Neural crest cell (in vitro differentiated cells): ENCODE measurements around the gene GPR150. TPM values are rescaled to one million over a fixed set of nuclear protein-coding genes. Genes with fewer than 3 reads are reported as not detected.

Experiments
- DNase-seq: peaks from one replicate; pipeline ENCODE4 v3.0.0; 2021; ENCODE audit warnings: low read depth, mixed read lengths, low spot score
- H3K27ac Mint-ChIP-seq: one replicate; pipeline ENCODE4 v1.8.0; 2021; ENCODE audit warnings: mild to moderate bottlenecking, mixed read lengths; ENCODE audit not compliant: unreplicated experiment
- H3K27me3 Mint-ChIP-seq: 2 replicates; pipeline ENCODE4 v1.8.0; 2021; ENCODE audit warnings: low read depth, mild to moderate bottlenecking, mixed read lengths
- H3K36me3 Mint-ChIP-seq: 2 replicates; pipeline ENCODE4 v1.8.0; 2021; ENCODE audit warnings: low read depth, mild to moderate bottlenecking, mixed read lengths
- H3K4me1 Mint-ChIP-seq: 2 replicates; pipeline ENCODE4 v1.8.0; 2021; ENCODE audit warnings: mixed read lengths
- H3K4me3 Mint-ChIP-seq: one replicate; pipeline ENCODE4 v1.8.0; 2021; ENCODE audit warnings: mild to moderate bottlenecking, mixed read lengths
- H3K9me3 Mint-ChIP-seq: 2 replicates; pipeline ENCODE4 v1.8.0; 2021; ENCODE audit warnings: mixed read lengths
- total RNA-seq: library from RNA; stranded (reverse); gene quantifications from 2 replicates; pipeline ENCODE4 v1.2.1, GENCODE V29; 2021
- TF ChIP-seq, protein P1 (sequence below): fragments of 200-600 bp; sonication (generic); conservative IDR thresholded peaks from 2 replicates; pipeline ENCODE4 v1.5.0; 2021; ENCODE audit warnings: antibody characterized with exemption, mild to moderate bottlenecking

GPR150 gene
- total RNA-seq, 1 donor from 2014 or later, result not detected

DNA sequence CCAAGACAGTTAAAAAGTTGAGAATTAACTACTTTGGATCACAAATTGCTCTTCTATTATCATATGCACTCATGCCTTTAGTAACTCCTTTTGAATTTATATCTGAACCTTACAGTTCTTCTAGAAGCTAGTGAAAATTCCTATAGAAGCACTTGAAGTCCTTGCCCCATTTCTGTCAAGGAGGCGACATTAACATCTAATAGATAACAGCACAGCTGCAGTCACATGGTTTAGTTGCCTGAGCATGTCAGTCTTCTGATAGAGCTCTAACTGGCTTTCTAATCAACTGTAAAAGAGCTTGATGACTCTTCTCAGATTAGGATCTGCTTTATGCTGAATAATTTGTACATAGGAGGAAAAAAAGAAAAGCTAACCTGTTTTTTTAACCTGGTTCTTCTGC is 35.7 kb downstream of the GPR150 start:
- TF ChIP-seq, protein P1, sequence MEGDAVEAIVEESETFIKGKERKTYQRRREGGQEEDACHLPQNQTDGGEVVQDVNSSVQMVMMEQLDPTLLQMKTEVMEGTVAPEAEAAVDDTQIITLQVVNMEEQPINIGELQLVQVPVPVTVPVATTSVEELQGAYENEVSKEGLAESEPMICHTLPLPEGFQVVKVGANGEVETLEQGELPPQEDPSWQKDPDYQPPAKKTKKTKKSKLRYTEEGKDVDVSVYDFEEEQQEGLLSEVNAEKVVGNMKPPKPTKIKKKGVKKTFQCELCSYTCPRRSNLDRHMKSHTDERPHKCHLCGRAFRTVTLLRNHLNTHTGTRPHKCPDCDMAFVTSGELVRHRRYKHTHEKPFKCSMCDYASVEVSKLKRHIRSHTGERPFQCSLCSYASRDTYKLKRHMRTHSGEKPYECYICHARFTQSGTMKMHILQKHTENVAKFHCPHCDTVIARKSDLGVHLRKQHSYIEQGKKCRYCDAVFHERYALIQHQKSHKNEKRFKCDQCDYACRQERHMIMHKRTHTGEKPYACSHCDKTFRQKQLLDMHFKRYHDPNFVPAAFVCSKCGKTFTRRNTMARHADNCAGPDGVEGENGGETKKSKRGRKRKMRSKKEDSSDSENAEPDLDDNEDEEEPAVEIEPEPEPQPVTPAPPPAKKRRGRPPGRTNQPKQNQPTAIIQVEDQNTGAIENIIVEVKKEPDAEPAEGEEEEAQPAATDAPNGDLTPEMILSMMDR, result no peak
- Mint-ChIP-seq H3K27me3 (no peaks in the 10 kb centered on the region), H3K36me3 (no peaks in the 10 kb centered on the region), H3K9me3 (no peaks in the 10 kb centered on the region), H3K27ac (no peak overlapping the region), H3K4me3 (no peak overlapping the region), H3K4me1 (peaks cover 6% of the 10 kb centered on the region)
- no peak for DNase-seq

DNA sequence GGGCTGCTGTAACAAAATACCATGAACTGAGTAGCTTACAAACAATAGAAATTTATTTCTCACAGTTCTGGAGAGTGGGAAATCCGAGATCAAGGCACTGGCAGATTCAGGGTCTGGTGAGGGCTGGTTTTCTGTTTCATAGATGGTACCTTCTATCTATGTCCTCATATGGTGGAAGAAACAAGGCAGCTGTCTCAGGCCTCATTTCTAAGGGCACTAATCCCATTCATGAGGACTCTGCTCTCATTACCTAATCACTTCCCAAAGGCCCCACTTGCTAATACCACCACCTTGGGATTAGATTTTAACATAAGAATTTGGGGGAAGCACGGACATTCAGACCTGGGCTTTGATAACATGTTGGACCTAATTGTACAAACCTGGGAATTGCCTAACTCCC is 40.2 kb downstream of the GPR150 start:
- TF ChIP-seq, protein P1, result no peak
- Mint-ChIP-seq H3K36me3 (no peaks in the 10 kb centered on the region), H3K4me3 (no peak overlapping the region), H3K27me3 (no peaks in the 10 kb centered on the region), H3K9me3 (no peaks in the 10 kb centered on the region), H3K27ac (no peak overlapping the region), H3K4me1 (peaks cover 4% of the 10 kb centered on the region)
- no peak for DNase-seq

DNA sequence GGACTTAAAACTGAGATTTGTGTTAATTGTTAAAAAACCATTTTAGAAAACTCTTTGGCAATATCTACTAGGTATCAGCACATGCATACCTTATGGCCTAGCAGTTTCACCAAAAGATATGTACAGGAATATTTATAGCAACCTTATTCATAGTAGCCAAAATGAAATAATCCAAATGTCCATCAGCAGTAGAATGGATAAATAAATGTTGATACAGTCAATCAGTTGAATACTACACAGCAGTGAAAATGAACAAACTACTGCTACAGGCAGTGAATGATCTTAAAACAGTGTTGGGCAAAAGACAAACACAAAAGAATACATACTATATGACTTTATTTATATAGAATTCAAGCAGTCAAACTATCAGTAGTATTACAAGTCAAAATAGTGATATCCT is 43.1 kb downstream of the GPR150 start:
- no peak overlapping the region for H3K4me3 Mint-ChIP-seq
- no peak for DNase-seq
- TF ChIP-seq, protein P1, result no peak
- H3K27me3 Mint-ChIP-seq, result no peaks in the 10 kb centered on the region
- no peaks in the 10 kb centered on the region for H3K36me3 Mint-ChIP-seq
- H3K9me3 Mint-ChIP-seq, result no peaks in the 10 kb centered on the region
- peaks cover 4% of the 10 kb centered on the region for H3K4me1 Mint-ChIP-seq
- H3K27ac Mint-ChIP-seq, result no peak overlapping the region

DNA sequence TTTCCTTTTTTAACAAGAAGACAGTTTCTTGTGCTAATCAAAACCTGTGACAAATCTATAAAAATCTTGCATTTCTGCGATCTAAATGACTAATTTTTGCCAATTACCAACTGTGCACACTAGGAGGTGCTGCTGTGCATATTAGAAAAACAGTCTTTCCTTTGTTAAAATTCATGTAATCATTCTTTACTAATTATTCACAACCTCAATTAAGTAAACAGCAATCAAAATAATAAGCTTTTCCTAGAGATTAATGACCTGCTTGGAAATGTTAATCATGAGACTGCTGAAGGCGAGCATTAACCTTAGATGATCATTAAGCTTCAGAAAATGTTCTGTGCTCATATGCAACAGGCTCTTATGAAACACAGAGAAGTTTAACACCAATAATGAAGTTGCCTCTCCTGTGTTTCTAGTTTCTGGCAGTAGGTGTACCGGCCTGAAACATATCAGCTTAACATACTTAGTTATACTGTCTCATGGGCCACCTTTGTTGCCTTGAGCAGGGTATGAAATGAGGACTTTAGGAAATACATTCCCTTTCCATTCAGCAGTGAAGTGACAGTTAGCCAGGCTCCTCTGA is 44.4 kb downstream of the GPR150 start:
- H3K27ac Mint-ChIP-seq, result no peak overlapping the region

DNA sequence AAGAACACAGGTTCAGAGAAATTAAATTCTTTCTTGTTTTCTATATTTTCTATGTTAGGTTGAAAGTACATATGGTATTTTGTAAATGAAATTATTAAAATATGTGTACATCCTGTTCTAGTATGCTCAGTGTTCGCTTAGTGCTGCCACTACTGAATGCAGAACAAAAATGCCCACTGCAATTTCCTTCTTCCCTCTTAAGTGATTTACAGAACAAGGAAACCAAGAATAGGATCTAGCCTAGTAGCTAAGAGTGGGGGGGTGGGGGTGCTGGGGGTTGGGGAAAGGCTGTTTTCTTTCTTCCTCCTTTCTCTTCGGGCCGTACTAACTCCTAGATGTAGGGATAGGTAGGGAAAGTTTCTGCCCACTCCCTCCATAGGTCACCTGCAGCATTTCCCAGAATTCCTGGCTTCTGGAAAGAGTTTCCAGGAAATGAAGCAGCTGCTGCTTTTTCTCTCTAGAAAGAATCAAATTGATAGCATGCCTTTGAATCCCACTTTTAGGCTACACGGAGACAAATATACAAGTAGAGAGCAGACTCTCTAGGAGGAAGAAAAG is 47.3 kb downstream of the GPR150 start:
- no peaks in the 10 kb centered on the region for H3K36me3 Mint-ChIP-seq
- TF ChIP-seq, protein P1, result no peak
- no peaks in the 10 kb centered on the region for H3K27me3 Mint-ChIP-seq

More for the DNA sequence above, 44.4 kb downstream of the GPR150 start:
- DNase-seq, result peak; percentile 34
- H3K4me1 Mint-ChIP-seq, result peaks cover 4% of the 10 kb centered on the region
- TF ChIP-seq, protein P1, result peak; percentile 92
- no peak overlapping the region for H3K4me3 Mint-ChIP-seq
- no peaks in the 10 kb centered on the region for H3K9me3 Mint-ChIP-seq
- H3K27me3 Mint-ChIP-seq, result no peaks in the 10 kb centered on the region
- H3K36me3 Mint-ChIP-seq, result no peaks in the 10 kb centered on the region

More for the DNA sequence above, 47.3 kb downstream of the GPR150 start:
- Mint-ChIP-seq H3K4me1 (peaks cover 4% of the 10 kb centered on the region), H3K9me3 (no peaks in the 10 kb centered on the region), H3K4me3 (no peak overlapping the region), H3K27ac (no peak overlapping the region)
- no peak for DNase-seq
